ENCODE measurements around the gene CSF2RB. TPM values are rescaled to one million over a fixed set of nuclear protein-coding genes. Genes with fewer than 3 reads are reported as not detected.
A peak's percentile ranks its signal among the peaks of the same experiment; 100 is the strongest.

Gene CSF2RB
- total and polyA plus RNA-seq, 5 experiments from 2014 or later, result 0.41 to 0.60 TPM; not detected in 3

DNA sequence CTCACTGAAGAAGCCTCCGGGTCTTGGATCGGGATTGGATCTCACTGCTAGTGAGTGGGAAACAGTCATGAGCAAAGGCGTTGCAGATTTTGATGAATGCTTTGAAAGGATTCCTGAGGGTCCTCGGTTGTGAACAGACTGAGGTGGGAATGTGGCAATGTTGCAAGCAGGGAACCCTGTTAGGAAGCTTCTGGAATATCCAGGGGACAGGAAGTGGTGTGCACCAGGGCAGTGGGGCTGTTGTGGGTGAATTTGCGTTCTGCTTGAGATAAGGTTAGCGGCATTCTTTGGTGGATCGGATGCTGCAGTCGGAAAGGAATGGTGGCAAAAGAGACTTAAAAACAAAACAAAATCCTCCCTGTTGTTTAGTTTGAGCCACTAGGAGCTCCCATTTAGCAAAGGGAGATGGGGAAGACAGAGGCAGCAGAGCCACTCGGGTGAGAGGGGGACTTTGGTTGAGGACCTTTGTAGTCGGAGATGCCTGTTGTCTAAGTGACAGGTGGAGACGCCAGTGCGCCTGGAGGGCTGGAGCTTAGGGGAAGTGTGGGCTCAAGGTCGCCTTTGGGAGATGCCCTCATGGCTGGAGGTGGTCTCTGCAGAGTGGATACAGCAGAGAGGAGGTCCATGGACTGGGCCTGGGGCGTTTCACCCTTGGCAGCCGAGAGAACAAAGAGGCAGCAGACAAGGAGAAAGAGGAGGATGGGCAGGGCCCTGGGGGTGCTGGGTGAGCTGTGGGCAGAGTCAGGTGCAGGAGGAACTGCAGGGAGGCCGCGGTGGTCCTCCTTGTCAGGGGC, 37.6 kb downstream of the CSF2RB start:
- Mint-ChIP-seq H3K36me3 (peaks cover 0 to 2% (median 0%) of the 10 kb centered on the region in 3 donors), H3K9me3 (peaks cover 0 to 2% (median 0%) of the 10 kb centered on the region in 9 donors), H3K4me1 (peaks cover 0 to 11% (median 0%) of the 10 kb centered on the region in 4 donors), H3K4me3 (no peak overlapping the region), H3K27me3 (peaks cover 5 to 34% (median 23%) of the 10 kb centered on the region in 5 donors), H3K27ac (peak overlapping the region in 1 of 10 donors; percentile 35)
- POLR2A ChIA-PET, result no interaction called here
- ATAC-seq, result no peak
- DNase-seq, result no peak

DNA sequence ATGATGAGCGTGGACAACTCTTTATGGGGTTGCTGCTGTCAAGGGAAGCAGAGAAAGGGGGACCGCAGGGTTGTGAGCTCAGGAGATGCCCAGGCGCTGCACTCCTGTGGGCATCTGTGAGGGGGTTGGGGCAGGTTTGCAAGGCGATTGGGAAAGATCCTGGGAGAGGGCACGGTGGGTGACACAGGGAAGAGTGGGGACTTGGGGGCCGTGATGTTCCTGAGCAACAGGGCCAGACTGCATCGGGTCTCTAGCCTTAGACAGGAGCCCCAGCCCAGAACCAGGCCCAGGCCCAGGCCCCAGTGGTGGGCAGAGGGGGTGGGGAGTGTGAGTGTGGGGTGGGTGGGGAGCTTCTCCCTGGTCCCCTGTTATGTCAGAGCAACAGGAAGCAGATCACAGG, 38.3 kb downstream of the CSF2RB start:
- H3K4me1 Mint-ChIP-seq, result peaks cover 0 to 11% (median 0%) of the 10 kb centered on the region in 4 donors
- no peak overlapping the region for H3K27ac Mint-ChIP-seq
- no peak for DNase-seq
- no peak for ATAC-seq
- peaks cover 0 to 6% (median 4%) of the 10 kb centered on the region in 9 donors for H3K9me3 Mint-ChIP-seq
- POLR2A ChIA-PET, result no interaction called here
- H3K4me3 Mint-ChIP-seq, result no peak overlapping the region
- H3K27me3 Mint-ChIP-seq, result peaks cover 5 to 34% (median 23%) of the 10 kb centered on the region in 5 donors
- H3K36me3 Mint-ChIP-seq, result peaks cover 0 to 3% (median 2%) of the 10 kb centered on the region in 3 donors

DNA sequence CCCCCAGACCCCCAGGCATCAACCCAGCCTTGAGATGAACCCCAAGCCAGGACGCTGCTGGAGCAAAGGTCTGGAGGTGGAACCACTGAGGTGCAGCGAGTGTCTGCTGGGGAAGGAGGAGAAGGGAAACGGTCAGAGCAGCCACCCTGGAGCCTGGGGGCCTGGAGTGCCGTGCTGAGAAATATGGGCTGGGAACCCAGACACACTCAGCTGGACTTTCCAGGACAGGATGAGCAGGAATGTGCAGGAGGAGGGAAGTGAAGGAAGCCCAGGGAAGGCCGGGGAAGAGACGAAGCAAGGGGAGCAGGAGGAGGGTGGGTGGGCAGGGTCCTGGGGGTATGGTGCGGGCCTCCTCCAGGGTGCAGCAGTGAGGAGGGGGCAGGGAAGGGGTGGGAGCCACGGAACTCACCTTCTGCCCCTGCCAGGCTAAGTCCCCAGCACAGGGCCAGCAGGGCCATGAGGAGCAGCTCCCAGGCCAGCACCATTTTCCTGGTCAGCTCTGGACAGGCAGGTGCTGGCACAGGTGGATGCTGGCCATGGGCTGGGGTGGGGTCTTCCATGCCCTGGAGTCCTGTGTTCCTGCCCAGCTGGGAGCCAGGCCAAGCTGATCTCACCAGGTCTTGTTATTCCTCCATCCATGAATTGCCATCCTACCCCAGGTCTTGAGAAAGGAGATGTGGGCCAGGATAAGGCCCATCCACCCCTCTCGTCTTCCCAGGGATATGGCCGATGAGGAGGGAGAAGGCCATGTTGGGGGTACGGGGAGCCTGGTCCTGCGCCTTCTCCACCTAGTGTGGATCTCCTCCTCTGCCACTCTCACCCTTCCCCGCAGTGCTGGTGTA, 40.0 kb downstream of the CSF2RB start:
- Mint-ChIP-seq H3K4me3 (no peak overlapping the region), H3K27ac (no peak overlapping the region)

DNA sequence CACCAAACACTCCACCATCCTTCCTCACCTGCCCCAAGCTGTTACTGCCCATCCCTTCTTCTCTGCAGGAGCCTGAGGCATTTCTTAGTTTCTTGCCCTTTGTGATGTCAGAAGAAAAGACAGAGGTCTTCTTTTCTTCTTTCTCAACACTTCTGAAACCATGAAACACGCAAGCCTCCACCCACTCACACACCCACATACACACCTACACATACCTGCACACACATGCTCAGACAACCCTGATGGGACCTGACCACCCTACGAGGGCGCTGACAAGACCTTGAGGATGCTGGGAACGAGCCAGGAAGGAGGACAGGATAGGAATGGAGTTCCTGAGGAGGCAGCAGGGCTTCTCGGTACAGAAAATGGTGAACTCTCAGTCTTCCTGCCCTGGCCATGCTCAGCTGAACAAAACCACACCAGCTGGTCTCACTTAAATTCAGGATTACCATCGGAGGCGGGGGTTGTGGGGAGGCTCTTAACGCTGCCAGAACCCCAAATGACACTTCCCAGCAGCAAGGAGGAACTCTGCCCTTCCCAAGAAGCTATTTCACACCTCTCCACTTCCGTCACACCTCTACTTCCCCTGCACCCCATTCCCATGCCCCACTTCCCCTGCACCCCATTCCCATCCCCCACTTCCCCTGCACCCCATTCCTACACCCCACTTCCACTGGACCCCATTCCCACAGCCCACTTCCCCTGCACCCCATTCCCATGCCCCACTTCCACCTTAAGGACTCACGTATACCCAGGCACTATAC, 41.0 kb downstream of the CSF2RB start:
- POLR2A ChIA-PET, result no interaction called here
- peaks cover 2 to 7% (median 2%) of the 10 kb centered on the region in 3 donors for H3K36me3 Mint-ChIP-seq
- peaks cover 5 to 13% (median 9%) of the 10 kb centered on the region in 9 donors for H3K9me3 Mint-ChIP-seq
- DNase-seq (no peak), ATAC-seq (no peak)
- peak overlapping the region in 1 of 10 donors; percentile 54 for H3K4me3 Mint-ChIP-seq
- peaks cover 0 to 11% (median 0%) of the 10 kb centered on the region in 4 donors for H3K4me1 Mint-ChIP-seq
- no peak overlapping the region for H3K27ac Mint-ChIP-seq
- peaks cover 7 to 41% (median 30%) of the 10 kb centered on the region in 5 donors for H3K27me3 Mint-ChIP-seq

More for the DNA sequence above, 40.0 kb downstream of the CSF2RB start:
- Mint-ChIP-seq H3K9me3 (peaks cover 5 to 13% (median 9%) of the 10 kb centered on the region in 9 donors), H3K36me3 (peaks cover 2 to 7% (median 2%) of the 10 kb centered on the region in 3 donors), H3K27me3 (peaks cover 5 to 34% (median 23%) of the 10 kb centered on the region in 5 donors), H3K4me1 (peaks cover 0 to 11% (median 0%) of the 10 kb centered on the region in 4 donors)
- no peak for DNase-seq
- ATAC-seq, result no peak
- POLR2A ChIA-PET, result no interaction called here

DNA sequence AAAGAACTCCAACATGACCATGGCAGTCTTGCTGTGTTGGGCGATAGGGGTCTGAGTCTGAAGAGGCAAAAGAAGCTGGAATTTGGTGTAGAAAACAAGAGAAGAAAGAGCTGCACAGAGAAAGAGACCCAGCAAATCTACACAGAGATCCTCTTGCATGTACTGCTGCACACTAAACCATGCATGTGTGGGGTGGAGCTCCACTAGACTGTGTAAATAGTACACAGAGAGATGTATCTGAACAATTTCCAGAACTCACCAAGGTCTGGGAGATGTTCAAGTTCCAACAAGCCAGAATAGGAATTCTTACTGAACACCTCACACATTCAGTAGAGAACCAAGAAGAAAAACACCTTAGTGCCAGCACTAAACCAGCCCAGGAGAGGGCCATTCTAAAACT, 42.3 kb downstream of the CSF2RB start:
- Mint-ChIP-seq H3K36me3 (peaks cover 2 to 7% (median 2%) of the 10 kb centered on the region in 3 donors), H3K9me3 (peaks cover 5 to 13% (median 9%) of the 10 kb centered on the region in 9 donors), H3K27ac (no peak overlapping the region), H3K4me3 (no peak overlapping the region), H3K27me3 (peaks cover 7 to 49% (median 39%) of the 10 kb centered on the region in 5 donors), H3K4me1 (peaks cover 0 to 11% (median 0%) of the 10 kb centered on the region in 4 donors)
- POLR2A ChIA-PET, result no interaction called here
- DNase-seq (no peak), ATAC-seq (no peak)

DNA sequence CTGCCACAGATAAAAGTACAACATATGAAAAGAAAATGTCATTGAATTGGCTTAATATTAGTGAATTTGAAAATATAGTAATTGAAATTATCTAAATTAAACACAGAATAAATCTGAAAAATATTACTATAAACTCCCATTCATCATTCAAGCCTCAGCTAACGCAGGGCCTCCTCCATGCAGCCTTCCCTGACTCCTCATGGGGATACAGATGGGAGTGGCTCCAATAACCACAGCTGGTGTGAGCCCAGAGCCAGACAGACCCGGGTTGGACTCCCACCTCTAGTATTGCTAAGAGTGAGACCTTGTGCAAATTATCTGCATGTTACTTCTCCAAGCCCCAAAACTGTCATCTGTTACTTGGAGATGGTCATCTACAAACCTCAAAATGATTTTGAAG, 44.9 kb downstream of the CSF2RB start:
- POLR2A ChIA-PET, result interaction anchor here (1.0 kb wide), 1 partner anchor 12 kb away, joined by 3 read pairs; no protein-coding TSS in a partner anchor
- Mint-ChIP-seq H3K4me3 (no peak overlapping the region), H3K27ac (no peak overlapping the region), H3K9me3 (peaks cover 5 to 13% (median 9%) of the 10 kb centered on the region in 9 donors), H3K36me3 (peaks cover 2 to 7% (median 2%) of the 10 kb centered on the region in 3 donors), H3K4me1 (peaks cover 0 to 2% (median 0%) of the 10 kb centered on the region in 4 donors), H3K27me3 (peaks cover 3 to 44% (median 39%) of the 10 kb centered on the region in 5 donors)
- no peak for ATAC-seq
- DNase-seq, result no peak

DNA sequence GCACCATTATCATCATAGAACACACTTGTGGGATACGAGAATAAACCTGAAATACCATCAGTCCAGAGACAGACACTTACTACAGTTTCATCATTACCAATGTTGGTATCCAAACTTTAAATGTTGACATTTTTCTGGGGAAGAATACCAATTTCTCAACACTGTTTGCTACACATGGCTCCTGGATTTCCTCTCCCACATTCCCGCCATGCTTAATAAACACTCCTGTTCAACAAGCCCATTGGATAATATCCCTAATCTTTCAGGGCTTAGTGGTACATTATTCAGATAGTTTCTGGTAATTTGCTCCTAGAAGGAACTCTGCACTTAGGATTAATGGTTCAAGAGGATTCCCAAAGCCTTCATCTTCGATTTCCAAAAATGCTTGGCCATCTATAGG, 48.2 kb downstream of the CSF2RB start:
- Mint-ChIP-seq H3K9me3 (peaks cover 3 to 8% (median 6%) of the 10 kb centered on the region in 9 donors), H3K27ac (no peak overlapping the region), H3K27me3 (peaks cover 3 to 31% (median 26%) of the 10 kb centered on the region in 5 donors), H3K4me1 (peaks cover 0 to 2% (median 0%) of the 10 kb centered on the region in 4 donors), H3K4me3 (no peak overlapping the region), H3K36me3 (peaks cover 0 to 5% (median 2%) of the 10 kb centered on the region in 3 donors)
- no peak for ATAC-seq
- DNase-seq, result no peak
- POLR2A ChIA-PET, result no interaction called here

DNA sequence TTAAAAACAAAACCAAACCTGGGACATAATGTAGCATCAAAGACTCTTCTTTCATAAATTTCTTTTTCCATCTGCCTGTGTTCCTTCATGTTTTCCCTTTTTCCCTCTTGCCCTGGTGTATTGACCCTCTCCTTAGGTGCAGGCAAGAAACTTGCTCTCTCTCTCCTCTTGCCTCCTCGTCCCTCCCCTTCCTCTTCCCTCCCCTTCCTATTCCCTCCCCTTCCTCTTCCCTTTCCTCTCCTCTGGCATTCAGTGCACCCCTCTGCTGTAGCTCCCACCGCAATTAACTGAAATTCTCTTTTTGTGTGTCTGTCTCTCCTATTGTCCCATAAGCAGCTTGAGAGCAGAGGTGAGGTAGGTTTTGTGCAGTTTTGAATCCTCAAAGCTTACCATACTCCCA, 49.9 kb downstream of the CSF2RB start:
- Mint-ChIP-seq H3K27me3 (peaks cover 3 to 31% (median 24%) of the 10 kb centered on the region in 5 donors), H3K4me3 (no peak overlapping the region), H3K4me1 (peaks cover 0 to 2% (median 0%) of the 10 kb centered on the region in 4 donors), H3K27ac (no peak overlapping the region), H3K9me3 (no peaks in the 10 kb centered on the region), H3K36me3 (no peaks in the 10 kb centered on the region)
- POLR2A ChIA-PET, result no interaction called here
- ATAC-seq (no peak), DNase-seq (no peak)

DNA sequence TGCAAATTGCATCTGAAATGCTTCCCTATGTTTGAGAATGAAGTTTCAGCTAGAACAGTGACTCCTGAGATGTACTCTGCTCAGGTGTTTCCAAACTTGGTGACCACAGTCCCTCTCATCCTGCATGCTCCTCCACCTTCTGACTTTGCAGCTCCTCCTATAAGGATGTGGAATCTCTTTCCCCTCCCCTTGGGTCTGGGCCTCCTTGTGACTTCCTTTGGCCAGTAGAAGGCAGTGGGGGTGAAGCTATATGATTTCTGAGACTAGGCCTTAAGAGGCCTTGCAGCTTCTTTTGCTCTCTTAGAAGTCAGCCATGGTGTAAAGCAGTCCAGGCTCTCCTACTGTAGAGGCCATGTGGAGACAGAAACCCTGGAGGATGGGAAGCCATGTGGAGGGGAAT, 50.7 kb downstream of the CSF2RB start:
- H3K36me3 Mint-ChIP-seq, result no peaks in the 10 kb centered on the region
- no peak overlapping the region for H3K4me3 Mint-ChIP-seq
- no peaks in the 10 kb centered on the region for H3K9me3 Mint-ChIP-seq
- peaks cover 0 to 2% (median 0%) of the 10 kb centered on the region in 4 donors for H3K4me1 Mint-ChIP-seq
- peaks cover 3 to 27% (median 22%) of the 10 kb centered on the region in 5 donors for H3K27me3 Mint-ChIP-seq
- POLR2A ChIA-PET, result no interaction called here
- DNase-seq (no peak), ATAC-seq (no peak)
- H3K27ac Mint-ChIP-seq, result peak overlapping the region in 1 of 10 donors; percentile 47

DNA sequence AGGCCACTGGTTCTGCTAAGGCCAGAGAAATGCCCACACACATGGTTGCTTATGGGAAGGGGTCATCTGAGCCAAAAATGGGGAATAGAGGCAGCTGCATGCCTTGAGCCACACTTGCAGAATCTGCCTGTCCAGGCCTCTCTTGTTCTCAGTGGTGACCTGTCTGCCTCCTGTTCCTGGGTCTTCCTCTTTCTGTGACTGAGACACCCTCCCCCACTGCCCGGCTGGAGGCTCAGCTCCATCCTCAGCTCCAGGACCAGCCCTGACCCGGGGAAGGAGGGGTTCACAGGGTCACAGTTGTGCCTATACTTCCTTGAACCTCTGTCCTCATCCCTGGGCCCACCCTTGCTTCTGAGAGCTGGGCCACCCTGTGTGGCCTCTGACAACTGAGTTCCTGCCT, 52.3 kb downstream of the CSF2RB start:
- peaks cover 1 to 16% (median 12%) of the 10 kb centered on the region in 5 donors for H3K27me3 Mint-ChIP-seq
- peaks cover 0 to 2% (median 0%) of the 10 kb centered on the region in 4 donors for H3K4me1 Mint-ChIP-seq
- peak overlapping the region in 2 of 10 donors; percentile 54 to 81 for H3K27ac Mint-ChIP-seq
- DNase-seq (no peak), ATAC-seq (no peak)
- POLR2A ChIA-PET, result no interaction called here
- H3K36me3 Mint-ChIP-seq, result no peaks in the 10 kb centered on the region
- no peak overlapping the region for H3K4me3 Mint-ChIP-seq
- H3K9me3 Mint-ChIP-seq, result no peaks in the 10 kb centered on the region

DNA sequence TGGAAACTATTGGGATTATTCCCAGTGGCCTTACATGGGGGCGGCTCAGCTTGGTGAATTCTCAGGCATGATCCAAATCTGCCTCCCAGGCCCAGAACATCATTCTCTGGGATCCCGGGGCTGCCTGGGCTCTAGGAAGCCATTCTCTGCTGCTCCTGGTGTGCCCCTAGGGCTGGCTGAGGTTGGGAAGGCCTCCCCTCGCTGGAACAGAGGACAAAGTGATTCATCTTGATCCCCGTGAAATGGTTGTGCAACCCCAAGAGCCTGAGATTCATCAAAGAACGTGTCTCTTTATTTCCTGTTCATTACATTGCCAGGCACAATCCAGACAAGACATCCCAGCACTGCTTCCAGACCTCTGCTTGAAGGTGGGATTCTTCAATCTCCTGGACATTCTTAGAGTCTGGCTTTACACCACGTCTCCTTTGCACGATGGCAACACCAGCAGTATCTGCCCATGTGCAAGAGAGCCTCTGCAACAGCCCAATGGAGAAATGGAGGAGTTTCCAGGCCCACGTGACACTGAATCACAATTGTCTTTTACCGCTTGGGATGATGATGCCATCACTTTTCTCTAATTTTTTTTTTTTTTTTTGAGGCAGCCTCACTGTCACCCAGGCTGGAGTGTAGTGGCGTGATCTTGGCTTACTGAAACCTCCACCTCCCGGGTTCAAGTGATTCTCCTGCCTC, 53.6 kb downstream of the CSF2RB start:
- Mint-ChIP-seq H3K9me3 (no peaks in the 10 kb centered on the region), H3K4me3 (no peak overlapping the region), H3K4me1 (peaks cover 0 to 2% (median 0%) of the 10 kb centered on the region in 4 donors), H3K27me3 (peaks cover 1 to 4% (median 3%) of the 10 kb centered on the region in 5 donors), H3K27ac (peak overlapping the region in 1 of 10 donors; percentile 62), H3K36me3 (no peaks in the 10 kb centered on the region)
- POLR2A ChIA-PET, result no interaction called here
- DNase-seq (no peak), ATAC-seq (no peak)
